ENCODE data around the gene SERPINB13.

DNA sequence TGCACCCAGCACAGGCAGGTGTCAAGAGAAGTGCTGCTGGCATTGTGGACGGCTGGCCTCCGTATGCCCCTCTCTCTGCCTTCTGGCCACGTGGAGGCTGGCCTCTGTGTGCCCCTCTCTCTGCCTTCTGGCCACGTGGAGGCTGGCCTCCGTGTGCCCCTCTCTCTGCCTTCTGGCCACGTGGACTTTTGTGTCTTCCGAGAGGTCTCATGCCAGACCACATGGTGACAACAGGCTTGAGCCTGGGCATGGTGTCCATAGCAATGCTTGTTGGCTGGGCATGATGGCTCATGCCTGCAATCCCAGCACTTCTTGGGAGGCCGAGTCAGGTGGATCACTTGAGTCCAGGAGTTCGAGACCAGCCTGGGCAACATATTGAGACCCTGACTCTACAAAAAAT lies 19.3 kb upstream of the SERPINB13 start:
- TF ChIP-seq, protein P1, sequence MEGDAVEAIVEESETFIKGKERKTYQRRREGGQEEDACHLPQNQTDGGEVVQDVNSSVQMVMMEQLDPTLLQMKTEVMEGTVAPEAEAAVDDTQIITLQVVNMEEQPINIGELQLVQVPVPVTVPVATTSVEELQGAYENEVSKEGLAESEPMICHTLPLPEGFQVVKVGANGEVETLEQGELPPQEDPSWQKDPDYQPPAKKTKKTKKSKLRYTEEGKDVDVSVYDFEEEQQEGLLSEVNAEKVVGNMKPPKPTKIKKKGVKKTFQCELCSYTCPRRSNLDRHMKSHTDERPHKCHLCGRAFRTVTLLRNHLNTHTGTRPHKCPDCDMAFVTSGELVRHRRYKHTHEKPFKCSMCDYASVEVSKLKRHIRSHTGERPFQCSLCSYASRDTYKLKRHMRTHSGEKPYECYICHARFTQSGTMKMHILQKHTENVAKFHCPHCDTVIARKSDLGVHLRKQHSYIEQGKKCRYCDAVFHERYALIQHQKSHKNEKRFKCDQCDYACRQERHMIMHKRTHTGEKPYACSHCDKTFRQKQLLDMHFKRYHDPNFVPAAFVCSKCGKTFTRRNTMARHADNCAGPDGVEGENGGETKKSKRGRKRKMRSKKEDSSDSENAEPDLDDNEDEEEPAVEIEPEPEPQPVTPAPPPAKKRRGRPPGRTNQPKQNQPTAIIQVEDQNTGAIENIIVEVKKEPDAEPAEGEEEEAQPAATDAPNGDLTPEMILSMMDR (IDR thresholded peaks at IDR 0.05) = no peak
- no peak for TF ChIP-seq POLR2A (IDR thresholded peaks at IDR 0.05)
- no peak for TF ChIP-seq POLR2AphosphoS5 (IDR thresholded peaks at IDR 0.05)

Data from sigmoid colon (tissue), 4 donors.